Trophoblast cell (in vitro differentiated cells and primary cell): ENCODE results near the gene CDH1.

Experiments
- DNase-seq, 2 donors: peaks; one replicate each; pipeline ENCODE4 v3.0.0-alpha.2; 2016
- H2AFZ ChIP-seq: 2 replicates; pipeline ENCODE4 v1.6.1; 2013; ENCODE audit warnings: low read length, moderate library complexity, mild to moderate bottlenecking; ENCODE audit not compliant: insufficient read depth, poor library complexity
- H2AK5ac ChIP-seq: 2 replicates; pipeline ENCODE4 v1.6.1; 2013; ENCODE audit warnings: mild to moderate bottlenecking, low read length
- H2BK120ac ChIP-seq: 2 replicates; pipeline ENCODE4 v1.6.1; 2013; ENCODE audit warnings: low read length, mild to moderate bottlenecking, moderate library complexity; ENCODE audit not compliant: insufficient read depth, poor library complexity
- H2BK12ac ChIP-seq: 2 replicates; pipeline ENCODE4 v1.6.1; 2013; ENCODE audit warnings: mild to moderate bottlenecking, low read length, moderate library complexity
- H2BK5ac ChIP-seq: 2 replicates; pipeline ENCODE4 v1.6.1; 2013; ENCODE audit warnings: low read length, low read depth, moderate library complexity, mild to moderate bottlenecking; ENCODE audit not compliant: poor library complexity
- H3K14ac ChIP-seq: 2 replicates; pipeline ENCODE4 v1.6.1; 2013; ENCODE audit warnings: mild to moderate bottlenecking, low read length
- H3K18ac ChIP-seq: 2 replicates; pipeline ENCODE4 v1.6.1; 2013; ENCODE audit warnings: mild to moderate bottlenecking, low read length
- H3K23ac ChIP-seq: 2 replicates; pipeline ENCODE4 v1.6.1; 2013; ENCODE audit warnings: low read length
- H3K27ac ChIP-seq: 2 replicates; pipeline ENCODE4 v1.5.1; 2013; ENCODE audit warnings: low read depth, mild to moderate bottlenecking, inconsistent platforms, low read length, moderate library complexity
- H3K27me3 ChIP-seq: 2 replicates; pipeline ENCODE4 v1.6.1; 2013; ENCODE audit warnings: inconsistent platforms, mild to moderate bottlenecking, low read length, moderate library complexity; ENCODE audit not compliant: insufficient read depth
- H3K36me3 ChIP-seq, 2 experiments: 1 replicate in 1 of 2; 2 replicates in 1 of 2; pipeline ENCODE4 v1.6.1; 2013; ENCODE audit warnings: low read length in 2 of 2, mild to moderate bottlenecking in 2 of 2, moderate library complexity in 1 of 2; ENCODE audit not compliant: insufficient read depth in 2 of 2, control insufficient read depth in 1 of 2
- H3K4ac ChIP-seq: 2 replicates; pipeline ENCODE4 v1.6.1; 2013; ENCODE audit warnings: low read depth, mild to moderate bottlenecking, low read length, moderate library complexity
- H3K4me1 ChIP-seq, 2 experiments: 1 replicate in 1 of 2; 2 replicates in 1 of 2; pipeline ENCODE4 v1.6.1; 2013; ENCODE audit warnings: low read length in 2 of 2, mild to moderate bottlenecking in 2 of 2, moderate library complexity in 1 of 2; ENCODE audit not compliant: insufficient read depth in 2 of 2, control insufficient read depth in 1 of 2
- H3K4me2 ChIP-seq: 2 replicates; pipeline ENCODE4 v1.6.1; 2013; ENCODE audit warnings: inconsistent platforms, mild to moderate bottlenecking, low read length, moderate library complexity
- H3K4me3 ChIP-seq: 2 replicates; pipeline ENCODE4 v1.5.1; 2013; ENCODE audit warnings: mild to moderate bottlenecking, low read depth, low read length, inconsistent platforms
- H3K79me1 ChIP-seq: one replicate; pipeline ENCODE4 v1.6.1; 2013; ENCODE audit warnings: low read length
- H3K79me2 ChIP-seq: 2 replicates; pipeline ENCODE4 v1.6.1; 2013; ENCODE audit warnings: low read length, mild to moderate bottlenecking; ENCODE audit not compliant: control insufficient read depth, insufficient read depth, poor library complexity
- H3K9ac ChIP-seq: 2 replicates; pipeline ENCODE4 v1.6.1; 2013; ENCODE audit warnings: mild to moderate bottlenecking, low read length
- H3K9me3 ChIP-seq: 2 replicates; pipeline ENCODE4 v1.6.1; 2013; ENCODE audit warnings: low read depth, mild to moderate bottlenecking, control low read depth, inconsistent platforms, low read length; ENCODE audit not compliant: insufficient read depth
- H4K12ac ChIP-seq: 2 replicates; pipeline ENCODE4 v1.6.1; 2013; ENCODE audit warnings: low read depth, mild to moderate bottlenecking, low read length, moderate library complexity
- H4K8ac ChIP-seq: 2 replicates; pipeline ENCODE4 v1.6.1; 2013; ENCODE audit warnings: low read depth, mild to moderate bottlenecking, low read length, moderate library complexity
- H4K91ac ChIP-seq: one replicate; pipeline ENCODE4 v1.6.1; 2013; ENCODE audit warnings: low read depth, mild to moderate bottlenecking, low read length, moderate library complexity
- WGBS: extraction: QIAGEN DNeasy Blood & Tissue Kit; methylation state at CpG from one replicate; pipeline ENCODE4 v1.1.7; 2013; ENCODE audit warnings: missing lambda C conversion rate; ENCODE audit not compliant: insufficient read length, insufficient coverage; ENCODE audit errors: extremely low coverage; 5-methylcytosine and 5-hydroxymethylcytosine counted together

CDH1 gene

GRCh38 chr16:68754084-68754792 lies 17.1 kb downstream of the CDH1 start:
- Histone ChIP-seq H4K8ac (no peak overlapping the region), H3K36me3 (peaks cover 10 to 20% of the 10 kb centered on the region in 2 experiments), H3K4ac (no peak overlapping the region), H3K14ac (no peak overlapping the region), H2BK5ac (no peak overlapping the region), H4K12ac (no peak overlapping the region), H3K79me1 (no peaks in the 10 kb centered on the region), H2BK12ac (no peak overlapping the region), H3K9ac (no peak overlapping the region), H3K18ac (no peak overlapping the region), H3K4me3 (no peak overlapping the region), H3K4me1 (peaks cover 11 to 17% of the 10 kb centered on the region in 2 experiments), H3K9me3 (no peaks in the 10 kb centered on the region), H2BK120ac (no peak overlapping the region), H3K27ac (peak overlapping the region; percentile 5), H3K27me3 (no peaks in the 10 kb centered on the region), H3K23ac (no peak overlapping the region), H4K91ac (no peak overlapping the region), H3K4me2 (no peak overlapping the region), H2AFZ (no peak overlapping the region), H2AK5ac (no peak overlapping the region), H3K79me2 (peaks cover 9% of the 10 kb centered on the region)
- DNase-seq: peak; percentile 59 to 60
- WGBS: no CpG with 5 or more reads among the region's 7 CpGs

GRCh38 chr16:68756239-68756915 lies 19.3 kb downstream of the CDH1 start:
- Histone ChIP-seq H3K4me1 (peaks cover 20 to 27% of the 10 kb centered on the region in 2 experiments), H3K18ac (peak overlapping the region; percentile 81), H3K9ac (no peak overlapping the region), H3K4ac (no peak overlapping the region), H4K12ac (no peak overlapping the region), H3K9me3 (no peaks in the 10 kb centered on the region), H2BK5ac (no peak overlapping the region), H4K91ac (no peak overlapping the region), H2BK120ac (no peak overlapping the region), H3K27me3 (no peaks in the 10 kb centered on the region), H3K23ac (no peak overlapping the region), H3K4me3 (no peak overlapping the region), H3K27ac (no peak overlapping the region), H2BK12ac (peak overlapping the region; percentile 24), H3K14ac (no peak overlapping the region), H3K79me1 (no peaks in the 10 kb centered on the region), H3K4me2 (no peak overlapping the region), H3K79me2 (peaks cover 2% of the 10 kb centered on the region), H4K8ac (no peak overlapping the region), H3K36me3 (peaks cover 2 to 5% of the 10 kb centered on the region in 2 experiments), H2AK5ac (peak overlapping the region; percentile 71), H2AFZ (no peak overlapping the region)
- DNase-seq: peak; percentile 96 to 98
- no CpG with 5 or more reads among the region's 10 CpGs for WGBS

- no peak overlapping the region for H2BK120ac ChIP-seq
- H3K27me3 ChIP-seq: no peaks in the 10 kb centered on the region
- DNase-seq: peak in 1 of 2 donors; percentile 39
- peaks cover 6% of the 10 kb centered on the region for H3K79me2 ChIP-seq
- peaks cover 10% of the 10 kb centered on the region in 2 experiments for H3K36me3 ChIP-seq
- H3K4me1 ChIP-seq: peaks cover 23 to 27% of the 10 kb centered on the region in 2 experiments
- H2AFZ ChIP-seq: no peak overlapping the region
- no peak overlapping the region for H4K12ac ChIP-seq
- no peak overlapping the region for H3K4me2 ChIP-seq
- peak overlapping the region; percentile 20 for H3K4ac ChIP-seq
- H3K4me3 ChIP-seq: no peak overlapping the region
- H3K9me3 ChIP-seq: no peaks in the 10 kb centered on the region
- peaks cover 2% of the 10 kb centered on the region for H3K79me1 ChIP-seq
- H4K8ac ChIP-seq: no peak overlapping the region
- H3K9ac ChIP-seq: no peak overlapping the region
- no peak overlapping the region for H3K14ac ChIP-seq
- H2BK5ac ChIP-seq: no peak overlapping the region
- H2BK12ac ChIP-seq: no peak overlapping the region
- H2AK5ac ChIP-seq: no peak overlapping the region
- H3K27ac ChIP-seq: no peak overlapping the region
- no peak overlapping the region for H3K18ac ChIP-seq
- H4K91ac ChIP-seq: no peak overlapping the region
- no peak overlapping the region for H3K23ac ChIP-seq
Measured at GRCh38 chr16:68757625-68757935, 20.5 kb downstream of the CDH1 start.

- peaks cover 8% of the 10 kb centered on the region for H3K79me2 ChIP-seq
- H3K79me1 ChIP-seq: peaks cover 2% of the 10 kb centered on the region
- H3K14ac ChIP-seq: no peak overlapping the region
- no peak overlapping the region for H3K27ac ChIP-seq
- no peak overlapping the region for H3K9ac ChIP-seq
- peaks cover 24 to 30% of the 10 kb centered on the region in 2 experiments for H3K4me1 ChIP-seq
- H4K91ac ChIP-seq: no peak overlapping the region
- no peak overlapping the region for H3K18ac ChIP-seq
- H3K4ac ChIP-seq: no peak overlapping the region
- H3K27me3 ChIP-seq: no peaks in the 10 kb centered on the region
- DNase-seq: no peak
- H2BK12ac ChIP-seq: no peak overlapping the region
- no peak overlapping the region for H2AFZ ChIP-seq
- no peak overlapping the region for H3K4me3 ChIP-seq
- H3K4me2 ChIP-seq: no peak overlapping the region
- H3K36me3 ChIP-seq: peaks cover 10% of the 10 kb centered on the region in 2 experiments
- H4K12ac ChIP-seq: no peak overlapping the region
- no peak overlapping the region for H2AK5ac ChIP-seq
- WGBS: no CpG with 5 or more reads among the region's 6 CpGs
- H3K9me3 ChIP-seq: no peaks in the 10 kb centered on the region
- no peak overlapping the region for H2BK5ac ChIP-seq
- H2BK120ac ChIP-seq: no peak overlapping the region
- no peak overlapping the region for H3K23ac ChIP-seq
- no peak overlapping the region for H4K8ac ChIP-seq
Measured at GRCh38 chr16:68759062-68759461, 22.0 kb downstream of the CDH1 start.
